GM12878 (cell line): Measurements from ENCODE around the gene WDR45B. TPM values are rescaled to one million over a fixed set of nuclear protein-coding genes. Genes with fewer than 3 reads are reported as not detected.

Experiments used
- ATAC-seq: fragments of 200-7000 bp; cut with Tn5 transposase; 3 replicates; pipeline ENCODE4 v1.9.1; 2020; ENCODE audit warnings: mild to moderate bottlenecking, moderate library complexity
- BruUV-seq: library from RNA; stranded (reverse); fragments of 400-500 nt; replicated peaks from 2 replicates; lab custom pipeline; 2021; lab: Mats Ljungman, UMichigan
- CTCF ChIA-PET: fragments of 300-600 bp; sonication (Branson Sonifier 250); formaldehyde crosslinking; extraction: SDS; loops from one replicate; lab custom pipeline; 2021; ENCODE audit warnings: inconsistent platforms; lab: Yijun Ruan, JAX
- POLR2A ChIA-PET: fragments of 350-600 bp; formaldehyde crosslinking; extraction: SDS; loops from one replicate; lab custom pipeline; 2021; ENCODE audit warnings: inconsistent platforms; lab: Charles Lee
- RAD21 ChIA-PET: fragments of 300-600 bp; sonication (Branson Sonifier 250); formaldehyde crosslinking; loops from one replicate; lab custom pipeline; 2023; ENCODE audit warnings: antibody characterized with exemption; ENCODE audit not compliant: unreplicated experiment; lab: Charles Lee
- SMC1A ChIA-PET: fragments of 300-600 bp; sonication (Branson Sonifier 250); formaldehyde crosslinking; loops from one replicate; lab custom pipeline; 2023; ENCODE audit not compliant: unreplicated experiment, uncharacterized antibody; lab: Charles Lee
- DNase-seq: peaks from one replicate; pipeline ENCODE4 v3.0.0-alpha.2; 2011; ENCODE audit warnings: low read depth, low spot score
- FAIRE-seq: peaks from 3 replicates; lab custom pipeline; 2011; peaks lifted over from hg19 to GRCh38; lab: Jason Lieb, UNC
- H2AFZ ChIP-seq: 2 replicates; pipeline ENCODE4 v1.6.0; 2011; ENCODE audit warnings: low read depth, low read length, control low read depth; ENCODE audit not compliant: control insufficient read depth
- H3K27ac ChIP-seq: 2 replicates; pipeline ENCODE4 v1.5.1; 2011; ENCODE audit warnings: control low read depth; ENCODE audit not compliant: control insufficient read depth, insufficient read depth
- H3K27me3 ChIP-seq, 2 experiments: replicated peaks in 1 of 2; 2 replicates each; pipeline versions ENCODE4 v1.6.0 to v1.6.1; 2011; ENCODE audit warnings: low read length in 1 of 2; ENCODE audit not compliant: control insufficient read depth in 2 of 2, insufficient read depth in 2 of 2
- H3K36me3 ChIP-seq, 2 experiments: 2 replicates each; pipeline ENCODE4 v1.5.1; 2011; ENCODE audit warnings: low read length in 1 of 2; ENCODE audit not compliant: control insufficient read depth in 2 of 2, insufficient read depth in 2 of 2
- H3K4me1 ChIP-seq: 2 replicates; pipeline ENCODE4 v1.6.1; 2011; ENCODE audit warnings: mild to moderate bottlenecking, low read length, moderate library complexity, mixed read lengths; ENCODE audit not compliant: control insufficient read depth, insufficient read depth
- H3K4me2 ChIP-seq: 2 replicates; pipeline ENCODE4 v1.6.0; 2011; ENCODE audit warnings: control low read depth; ENCODE audit not compliant: control insufficient read depth, insufficient read depth
- H3K4me3 ChIP-seq: fragments of 200-600 bp; sonication (generic); 2 replicates; pipeline ENCODE4 v1.5.1; 2016
- H3K79me2 ChIP-seq: 2 replicates; pipeline ENCODE4 v1.6.0; 2011; ENCODE audit warnings: low read length; ENCODE audit not compliant: control insufficient read depth, insufficient read depth
- H3K9ac ChIP-seq: 2 replicates; pipeline ENCODE4 v1.8.0; 2011; ENCODE audit warnings: low read length, control low read depth, mixed read lengths; ENCODE audit not compliant: control insufficient read depth, insufficient read depth
- H3K9me3 ChIP-seq: replicated peaks from 3 replicates; pipeline ENCODE4 v1.5.1; 2011; ENCODE audit warnings: mild to moderate bottlenecking, low read length; ENCODE audit not compliant: control insufficient read depth, insufficient read depth
- H4K20me1 ChIP-seq: 2 replicates; pipeline ENCODE4 v1.6.0; 2011; ENCODE audit not compliant: control insufficient read depth, insufficient read depth
- CHD1 ChIP-seq: IDR thresholded peaks from 2 replicates; pipeline ENCODE4 v1.6.1; 2012; ENCODE audit warnings: low read depth, low read length, improper control_type of control experiment
- IKZF1 ChIP-seq: fragments of 450-650 bp; conservative IDR thresholded peaks from 2 replicates; pipeline ENCODE4 v1.6.1; 2017; ENCODE audit warnings: antibody characterized with exemption, mild to moderate bottlenecking
- IKZF2 ChIP-seq, 2 experiments: fragments of 450-650 bp; IDR thresholded peaks; 2 replicates each; pipeline ENCODE4 v1.6.1; 2017; ENCODE audit warnings: mild to moderate bottlenecking in 2 of 2, moderate library complexity in 2 of 2
- IRF5 ChIP-seq: fragments of 450-650 bp; IDR thresholded peaks from 2 replicates; pipeline ENCODE4 v1.6.1; 2017; ENCODE audit warnings: borderline replicate concordance
- KLF5 ChIP-seq: fragments of 450-650 bp; IDR thresholded peaks from 2 replicates; pipeline ENCODE4 v1.6.1; 2014; ENCODE audit warnings: mild to moderate bottlenecking; ENCODE audit not compliant: partially characterized antibody
- MTA2 ChIP-seq: fragments of 450-650 bp; IDR thresholded peaks from 2 replicates; pipeline ENCODE4 v1.6.1; 2016; ENCODE audit warnings: low read depth, mild to moderate bottlenecking, moderate library complexity
- RCOR1 ChIP-seq: conservative IDR thresholded peaks from 2 replicates; pipeline ENCODE4 v1.6.1; 2012; ENCODE audit warnings: low read depth, low read length, improper control_type of control experiment
- WGBS: methylation state at CpG from one replicate; pipeline ENCODE4 v1.1.6; 2016; ENCODE audit warnings: low lambda C conversion rate; ENCODE audit not compliant: insufficient replicate concordance, insufficient coverage; ENCODE audit errors: missing lambda C conversion rate; 5-methylcytosine and 5-hydroxymethylcytosine counted together
- in situ Hi-C: fragments of 300-500 bp; cut with MboI; formaldehyde crosslinking; loops from 9 replicates; pipeline ENCODE4 v1.14.3; 2018; ENCODE audit warnings: mixed read lengths
- intact Hi-C: fragments of 100-400 bp; cut with micrococcal nuclease; formaldehyde crosslinking; loops from one replicate; pipeline ENCODE4 v1.14.2; 2022; ENCODE audit not compliant: unreplicated experiment
- polyA plus RNA-seq, 11 experiments: library from polyadenylated mRNA; depleted of rRNA in 4 of 11; unstranded in 6 of 11; stranded (reverse) in 5 of 11; fragments of >200 nt; fragmentation: Nextera tagmentation in 4 of 11; fragmentation: Illumina TruSeq in 1 of 11; extraction: Ambion mirVana in 4 of 11; extraction: Trizol in 1 of 11; gene quantifications; 1 replicate in 1 of 11; 2 replicates in 10 of 11; pipeline versions ENCODE4 v1.2.1 to v1.2.3, GENCODE V29; 2011 to 2016; ENCODE audit warnings: inconsistent platforms in 2 of 11, missing spikeins in 2 of 11, low read depth in 1 of 11
- total RNA-seq, 4 experiments: library from RNA; depleted of rRNA in 3 of 4; stranded (reverse); fragments of >200 nt in 3 of 4; fragmentation: Illumina TruSeq in 1 of 4; extraction: Trizol in 1 of 4; gene quantifications; 2 replicates each; pipeline versions ENCODE4 v1.2.1 to v1.2.3, GENCODE V29; 2013 to 2021

Gene WDR45B
- total and polyA plus RNA-seq, 10 of the 15 experiments (the other 5 are each of a cell fraction or from before 2014, with no cell fraction given) = 1.0 to 73.7 (median 26.6) TPM

- SMC1A ChIA-PET = no interaction called here
- WGBS = 56% methylated on average over 5 of the region's 5 CpGs
- Histone ChIP-seq H3K79me2 (no peaks in the 10 kb centered on the region), H3K4me2 (no peak overlapping the region), H3K4me1 (no peaks in the 10 kb centered on the region), H4K20me1 (peaks cover under 1% of the 10 kb centered on the region; the same call in 1 of the 2 replicates), H3K9me3 (no peaks in the 10 kb centered on the region), H3K9ac (no peak overlapping the region), H3K27ac (no peak overlapping the region), H3K36me3 (peaks cover 5 to 9% of the 10 kb centered on the region in 2 experiments), H3K27me3 (no peaks in the 10 kb centered on the region), H3K4me3 (no peak overlapping the region), H2AFZ (no peak overlapping the region)
- intact Hi-C loops = no loop called here
- DNase-seq (no peak), FAIRE-seq (no peak), ATAC-seq (peak; percentile 79)
- peak; percentile 43 to 56; a peak in 2 of 4 replicates for TF ChIP-seq IKZF2 (IDR thresholded peaks at IDR 0.05)
- TF ChIP-seq RCOR1 = no peak
- TF ChIP-seq MTA2 = peak; percentile 14; the same call in 1 of the 2 replicates
- no peak for TF ChIP-seq CHD1
- TF ChIP-seq KLF5 = no peak
- no peak for TF ChIP-seq IRF5
- TF ChIP-seq IKZF1 = 0 out of 2 replicates have a peak, but pooled peaks have one; percentile 25
- RAD21 ChIA-PET = interaction anchor here (0.7 kb wide), 1 partner anchor 23 kb away, joined by 3 read pairs; no protein-coding TSS in a partner anchor
- CTCF ChIA-PET = no interaction called here
- no TSS peak for BruUV-seq
- in situ Hi-C loops = no loop called here
- POLR2A ChIA-PET = interaction anchor here (0.5 kb wide), 1 partner anchor 82 kb away, joined by 3 read pairs; no protein-coding TSS in a partner anchor
Observed at GRCh38 chr17:82608816-82609215, 39.4 kb downstream of the WDR45B start.
